ENCODE results near the gene CKAP4. TPM values are rescaled to one million over a fixed set of nuclear protein-coding genes. Genes with fewer than 3 reads are reported as not detected.
A peak's percentile ranks its signal among the peaks of the same experiment; 100 is the strongest.

Gene CKAP4
- total and polyA plus RNA-seq, 2 of the 13 experiments (the other 11 are each of a cell fraction or from before 2014, with no cell fraction given), result 39.2 to 70.2 TPM

- Histone ChIP-seq H3K36me3 (replicated peaks in 1 of 2; ENCODE audit: control insufficient read depth in 1 of 2, insufficient read depth in 2 of 2, low read length in 2 of 2) (no peaks in the 10 kb centered on the region), H3K4me2 (ENCODE audit: low read depth, low read length) (no peak overlapping the region), H3K9ac (ENCODE audit: insufficient read depth, low read depth, low read length) (no peak overlapping the region), H3K4me1 (ENCODE audit: insufficient read depth, low read length) (no peaks in the 10 kb centered on the region), H4K20me1 (ENCODE audit: insufficient read depth, low read length) (no peaks in the 10 kb centered on the region), H3K9me3 (ENCODE audit: low read length) (no peaks in the 10 kb centered on the region), H2AFZ (ENCODE audit: low read length) (no peak overlapping the region), H3K4me3 (replicated peaks in 1 of 3; ENCODE audit: insufficient read depth in 1 of 3, low read depth in 2 of 3, low read length in 3 of 3) (no peak overlapping the region), H3K27me3 (ENCODE audit: control insufficient read depth in 1 of 2, insufficient read depth in 2 of 2, low read length in 2 of 2) (peaks cover 2 to 11% of the 10 kb centered on the region in 2 experiments; a peak in 3 of 5 replicates), H3K27ac (ENCODE audit: extremely low read length, insufficient read depth, low read length) (no peak overlapping the region), H3K79me2 (ENCODE audit: insufficient read depth, low read length) (no peaks in the 10 kb centered on the region)
- FAIRE-seq, result no peak
- DNase-seq (ENCODE audit: low spot score), result no peak
- no TSS peak for BruUV-seq (replicated peaks)
- 84% methylated on average over 5 of the region's 26 CpGs for WGBS (ENCODE audit: low lambda C conversion rate)
- intact Hi-C loops (cut with micrococcal nuclease; ENCODE audit: unreplicated experiment) (no loop called here), in situ Hi-C loops (cut with HindIII; ENCODE audit: extremely low pct_ligation_motif_present, low pct_unique_long_range_greater_than_20kb) (no loop called here)
- ChIA-PET CTCF (ENCODE audit: low intra/inter-chr PET ratio, low total read pairs) (no interaction called here), POLR2A (no interaction called here)
- no peak for ATAC-seq
- TF ChIP-seq MAFG (CRISPR knock-in tag; IDR thresholded peaks at IDR 0.05) (no peak), ZNF816 (CRISPR knock-in tag; IDR thresholded peaks at IDR 0.05; ENCODE audit: borderline replicate concordance) (no peak), ATF1 (CRISPR knock-in tag; IDR thresholded peaks at IDR 0.05) (no peak)
These were observed 14.8 kb downstream of the CKAP4 start for GRCh38 chr12:106233011-106233410.

GRCh38 chr12:106229036-106229591 is 18.7 kb downstream of the CKAP4 start:
- no peaks in the 10 kb centered on the region for H3K9me3 ChIP-seq (ENCODE audit: low read length)
- ATAC-seq (no peak), FAIRE-seq (no peak), DNase-seq (ENCODE audit: low spot score) (no peak)
- ChIA-PET CTCF (ENCODE audit: low intra/inter-chr PET ratio, low total read pairs) (no interaction called here), POLR2A (no interaction called here)
- no peaks in the 10 kb centered on the region for H3K79me2 ChIP-seq (ENCODE audit: insufficient read depth, low read length)
- no peak overlapping the region for H3K27ac ChIP-seq (ENCODE audit: extremely low read length, insufficient read depth, low read length)
- peaks cover 2 to 16% of the 10 kb centered on the region in 2 experiments; a peak in 3 of 5 replicates for H3K27me3 ChIP-seq (ENCODE audit: control insufficient read depth in 1 of 2, insufficient read depth in 2 of 2, low read length in 2 of 2)
- H3K4me2 ChIP-seq (ENCODE audit: low read depth, low read length), result no peak overlapping the region
- WGBS (ENCODE audit: low lambda C conversion rate), result 53% methylated on average over 12 of the region's 12 CpGs
- in situ Hi-C loops (cut with HindIII; ENCODE audit: extremely low pct_ligation_motif_present, low pct_unique_long_range_greater_than_20kb) (loop anchor here (5.0 to 10.0 kb wide), 3 partner anchors 53 to 804 kb away; no protein-coding TSS in a partner anchor), intact Hi-C loops (cut with micrococcal nuclease; ENCODE audit: unreplicated experiment) (loop anchor here (5.0 kb wide), 1 partner anchor 693 kb away; no protein-coding TSS in a partner anchor)
- BruUV-seq (replicated peaks), result no TSS peak
- TF ChIP-seq CREB1 (IDR thresholded peaks at IDR 0.05) (no peak), CREB1 (CRISPR knock-in tag; IDR thresholded peaks at IDR 0.05) (no peak), CEBPZ (IDR thresholded peaks at IDR 0.05; ENCODE audit: low read length) (no peak), HCFC1 (IDR thresholded peaks at IDR 0.05; ENCODE audit: low read depth, low read length) (no peak), RBAK (CRISPR knock-in tag; IDR thresholded peaks at IDR 0.05) (no peak), ZNF777 (CRISPR knock-in tag; IDR thresholded peaks at IDR 0.05) (no peak), ZNF460 (CRISPR knock-in tag; IDR thresholded peaks at IDR 0.05; ENCODE audit: borderline replicate concordance) (no peak), ZNF7 (CRISPR knock-in tag; IDR thresholded peaks at IDR 0.05) (peak; percentile 81), THAP7 (CRISPR knock-in tag; IDR thresholded peaks at IDR 0.05) (no peak)
- no peak overlapping the region for H2AFZ ChIP-seq (ENCODE audit: low read length)
- H3K4me3 ChIP-seq (replicated peaks in 1 of 3; ENCODE audit: insufficient read depth in 1 of 3, low read depth in 2 of 3, low read length in 3 of 3), result no peak overlapping the region
- no peaks in the 10 kb centered on the region for H4K20me1 ChIP-seq (ENCODE audit: insufficient read depth, low read length)
- H3K36me3 ChIP-seq (replicated peaks in 1 of 2; ENCODE audit: control insufficient read depth in 1 of 2, insufficient read depth in 2 of 2, low read length in 2 of 2), result no peaks in the 10 kb centered on the region
- no peak overlapping the region for H3K9ac ChIP-seq (ENCODE audit: insufficient read depth, low read depth, low read length)
- peaks cover 11% of the 10 kb centered on the region for H3K4me1 ChIP-seq (ENCODE audit: insufficient read depth, low read length)

All from HepG2 (cell line).